ENCODE measurements around the gene USP32.
"Not testable (repeated sequence)": the region's sequence is repeated elsewhere in the genome, so short reads cannot be mapped to it uniquely, and the experiment has no call there.

USP32 gene

GRCh38 chr17:60193482-60193881 lies 198.5 kb downstream of the USP32 start:
- no peak for DNase-seq (ENCODE audit: insufficient read length, low spot score)
- FAIRE-seq = peak; percentile 50
- no peak for TF ChIP-seq POLR2A (IDR thresholded peaks at IDR 0.05; ENCODE audit: low read depth, low read length)

GRCh38 chr17:60193032-60193431 lies 198.9 kb downstream of the USP32 start:
- not testable (repeated sequence) for FAIRE-seq; DNase-seq (ENCODE audit: insufficient read length, low spot score)

- FAIRE-seq; DNase-seq (ENCODE audit: insufficient read length, low spot score): not testable (repeated sequence)
Measured at GRCh38 chr17:60190032-60190431, 201.9 kb downstream of the USP32 start.

DNA sequence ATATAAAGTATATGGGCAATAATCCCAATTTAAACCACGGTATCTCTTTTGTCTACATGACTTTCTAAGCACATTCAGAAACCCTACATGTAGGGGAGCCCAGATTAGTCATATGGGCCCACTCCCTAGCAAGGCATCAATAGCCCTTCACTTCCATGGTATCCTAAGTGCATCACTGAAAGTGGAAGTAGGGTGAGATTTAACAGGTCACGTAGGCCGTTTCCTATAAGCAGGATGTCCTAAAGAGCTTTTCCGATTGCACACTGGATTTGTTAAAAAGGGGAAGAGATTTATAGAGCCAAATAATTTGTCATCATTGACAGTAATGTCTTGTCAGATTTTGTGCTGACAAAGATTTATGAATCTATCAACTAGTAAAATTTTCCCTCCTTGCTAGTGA lies 203.2 kb downstream of the USP32 start:
- FAIRE-seq (peak; percentile 50), DNase-seq (ENCODE audit: insufficient read length, low spot score) (no peak)
- no peak for TF ChIP-seq POLR2A (IDR thresholded peaks at IDR 0.05; ENCODE audit: low read depth, low read length)

DNA sequence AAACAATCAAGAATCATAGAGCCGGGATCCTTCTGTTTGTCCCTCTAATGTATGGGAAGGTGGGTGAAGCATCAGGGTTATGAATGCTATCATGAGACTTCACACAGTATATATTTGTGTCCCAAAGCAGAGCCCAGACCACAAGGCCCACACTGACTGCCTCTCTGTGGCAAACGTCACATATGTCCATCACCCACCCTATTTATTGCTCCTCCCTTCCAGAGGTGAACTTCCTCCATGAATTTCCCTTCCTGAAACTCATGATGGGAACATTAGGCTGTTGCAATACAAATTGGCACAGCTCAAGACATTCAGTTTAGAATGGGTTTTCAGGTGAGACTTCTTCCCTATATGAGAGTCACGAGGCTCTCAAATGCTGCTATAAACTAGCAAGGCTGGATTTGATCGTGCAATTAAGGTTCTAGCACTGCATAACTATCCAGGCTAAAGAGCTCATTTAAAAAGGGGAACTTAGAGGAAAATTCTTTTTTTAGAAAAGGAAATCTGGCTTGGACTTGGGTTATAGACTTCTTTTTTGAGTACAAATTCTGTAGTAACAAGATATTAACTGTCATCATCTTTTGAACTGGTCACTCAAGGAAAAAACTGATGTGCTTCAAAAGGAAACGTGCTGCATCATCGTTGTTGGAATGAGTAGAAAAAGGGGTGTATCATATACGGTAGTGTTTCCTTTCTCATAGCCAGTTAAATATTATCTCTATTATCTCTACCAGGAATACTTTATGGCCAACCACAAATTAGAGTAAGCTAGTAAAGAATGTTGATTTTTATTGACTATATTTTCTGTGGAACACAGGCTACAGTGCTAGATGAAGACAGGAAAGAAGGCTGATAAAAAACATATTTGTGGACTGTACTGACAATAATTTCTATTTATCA lies 204.8 kb downstream of the USP32 start:
- not testable (repeated sequence) for FAIRE-seq

GRCh38 chr17:60186372-60186771 lies 205.6 kb downstream of the USP32 start:
- not testable (repeated sequence) for FAIRE-seq; DNase-seq (ENCODE audit: insufficient read length, low spot score)

More for the DNA sequence above, 204.8 kb downstream of the USP32 start:
- not testable (repeated sequence) for DNase-seq (ENCODE audit: insufficient read length, low spot score)

- not testable (repeated sequence) for FAIRE-seq; DNase-seq (ENCODE audit: insufficient read length, low spot score)
Measured at GRCh38 chr17:60180380-60180779, 211.6 kb downstream of the USP32 start.

GRCh38 chr17:60178180-60178579 lies 213.8 kb downstream of the USP32 start:
- DNase-seq (ENCODE audit: insufficient read length, low spot score); FAIRE-seq: not testable (repeated sequence)

GRCh38 chr17:60176763-60177162 lies 215.2 kb downstream of the USP32 start:
- not testable (repeated sequence) for FAIRE-seq; DNase-seq (ENCODE audit: insufficient read length, low spot score)

- FAIRE-seq; DNase-seq (ENCODE audit: insufficient read length, low spot score): not testable (repeated sequence)
Measured at GRCh38 chr17:60174767-60175166, 217.2 kb downstream of the USP32 start.

GRCh38 chr17:60174035-60174434 lies 217.9 kb downstream of the USP32 start:
- no peak for TF ChIP-seq POLR2A (IDR thresholded peaks at IDR 0.05; ENCODE audit: low read depth, low read length)
- no peak for DNase-seq (ENCODE audit: insufficient read length, low spot score)
- FAIRE-seq = no peak

- DNase-seq (ENCODE audit: insufficient read length, low spot score) (no peak), FAIRE-seq (no peak)
- TF ChIP-seq POLR2A (IDR thresholded peaks at IDR 0.05; ENCODE audit: low read depth, low read length) = no peak
Measured at GRCh38 chr17:60173304-60173819, 218.6 kb downstream of the USP32 start.

DNA sequence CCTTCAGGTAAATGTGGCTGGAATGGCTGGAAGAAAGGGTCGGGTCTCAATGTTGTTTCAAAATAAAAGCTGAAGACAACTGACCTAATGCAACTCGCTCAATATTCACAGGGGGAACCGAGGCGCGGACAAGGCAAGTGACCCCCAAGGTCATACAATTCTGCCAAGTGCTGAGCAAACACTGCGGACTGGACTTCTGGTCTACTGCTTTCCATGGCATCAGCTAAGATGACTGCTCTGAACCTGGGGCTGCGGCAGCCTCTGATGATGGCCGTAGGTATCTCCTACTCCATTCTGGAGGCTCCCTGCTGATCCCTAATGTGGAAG lies 220.2 kb downstream of the USP32 start:
- TF ChIP-seq POLR2A (IDR thresholded peaks at IDR 0.05; ENCODE audit: low read depth, low read length) = no peak
- FAIRE-seq = no peak
- no peak for DNase-seq (ENCODE audit: insufficient read length, low spot score)

- no peak for FAIRE-seq
- no peak for DNase-seq (ENCODE audit: insufficient read length, low spot score)
- TF ChIP-seq POLR2A (IDR thresholded peaks at IDR 0.05; ENCODE audit: low read depth, low read length) = no peak
Measured at GRCh38 chr17:60170835-60171752, 220.8 kb downstream of the USP32 start.
